Stimulated activated naive CD4-positive, alpha-beta T cell (primary cell): Measurements from ENCODE around the gene CCDC88A.
"Not testable (repeated sequence)": the region's sequence is repeated elsewhere in the genome, so short reads cannot be mapped to it uniquely, and the experiment has no call there.

Source experiments
- DNase-seq, 6 experiments: peaks; one replicate each; lab custom pipeline; 2025; lab: John Stamatoyannopoulos, UW

CCDC88A gene

DNA sequence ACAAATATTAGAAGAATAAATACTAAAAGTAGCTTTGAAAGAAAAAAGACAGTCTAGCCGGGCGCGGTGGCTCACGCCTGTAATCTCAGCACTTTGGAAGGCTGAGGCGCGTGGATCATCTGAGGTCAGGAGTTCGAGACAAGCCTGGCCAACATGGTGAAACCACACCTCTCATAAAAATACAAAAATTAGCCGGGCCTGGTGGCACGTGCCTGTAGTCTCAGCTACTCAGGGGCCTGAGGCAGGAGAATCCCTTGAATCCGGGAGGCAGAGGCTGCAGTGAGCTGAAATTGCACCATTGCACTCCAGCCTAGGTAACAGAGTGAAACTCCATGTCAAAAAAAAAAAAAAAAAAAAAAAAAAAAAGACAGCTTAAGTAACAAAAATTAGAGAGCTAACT lies 34.1 kb downstream of the CCDC88A start:
- DNase-seq = not testable (repeated sequence)

DNA sequence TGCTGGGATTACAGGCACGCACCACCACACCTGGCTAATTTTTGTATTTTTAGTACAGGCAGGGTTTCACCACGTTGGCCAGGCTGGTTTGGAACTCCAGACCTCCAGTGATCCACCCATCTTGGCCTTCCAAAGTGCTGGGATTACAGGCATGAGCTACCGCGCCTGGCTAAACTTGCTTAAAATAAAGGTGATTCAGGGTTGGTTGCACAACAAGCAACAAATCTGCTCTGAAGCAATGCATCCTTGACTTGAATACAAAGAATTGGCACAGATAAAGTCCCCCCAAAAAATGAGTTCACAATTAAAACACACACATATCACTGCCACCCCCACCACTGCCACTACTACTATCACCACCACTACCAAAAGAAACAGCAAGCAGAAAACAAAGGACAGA lies 34.9 kb downstream of the CCDC88A start:
- no peak for DNase-seq

- DNase-seq = no peak
Measured at GRCh38 chr2:55371376-55371775, 48.3 kb downstream of the CCDC88A start.

GRCh38 chr2:55370208-55370607 lies 49.4 kb downstream of the CCDC88A start:
- DNase-seq = no peak

DNA sequence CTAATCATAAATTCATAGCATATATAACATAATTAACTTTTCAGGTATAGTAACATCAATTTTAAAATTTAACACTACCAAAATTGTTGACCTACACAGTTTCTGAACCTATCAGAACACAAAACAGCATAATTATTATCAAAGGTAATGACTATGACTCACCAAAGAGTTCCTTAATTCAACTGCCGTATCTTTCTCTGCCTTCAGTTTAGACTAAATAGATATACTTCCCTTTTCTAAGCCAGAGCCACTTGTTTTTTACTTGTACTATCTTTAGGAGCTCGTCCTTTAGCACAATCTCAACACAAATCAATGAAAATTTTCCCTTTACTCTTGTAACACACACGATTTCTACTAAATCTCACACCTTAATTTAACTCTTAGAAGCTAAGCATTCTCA lies 54.4 kb downstream of the CCDC88A start:
- no peak for DNase-seq

DNA sequence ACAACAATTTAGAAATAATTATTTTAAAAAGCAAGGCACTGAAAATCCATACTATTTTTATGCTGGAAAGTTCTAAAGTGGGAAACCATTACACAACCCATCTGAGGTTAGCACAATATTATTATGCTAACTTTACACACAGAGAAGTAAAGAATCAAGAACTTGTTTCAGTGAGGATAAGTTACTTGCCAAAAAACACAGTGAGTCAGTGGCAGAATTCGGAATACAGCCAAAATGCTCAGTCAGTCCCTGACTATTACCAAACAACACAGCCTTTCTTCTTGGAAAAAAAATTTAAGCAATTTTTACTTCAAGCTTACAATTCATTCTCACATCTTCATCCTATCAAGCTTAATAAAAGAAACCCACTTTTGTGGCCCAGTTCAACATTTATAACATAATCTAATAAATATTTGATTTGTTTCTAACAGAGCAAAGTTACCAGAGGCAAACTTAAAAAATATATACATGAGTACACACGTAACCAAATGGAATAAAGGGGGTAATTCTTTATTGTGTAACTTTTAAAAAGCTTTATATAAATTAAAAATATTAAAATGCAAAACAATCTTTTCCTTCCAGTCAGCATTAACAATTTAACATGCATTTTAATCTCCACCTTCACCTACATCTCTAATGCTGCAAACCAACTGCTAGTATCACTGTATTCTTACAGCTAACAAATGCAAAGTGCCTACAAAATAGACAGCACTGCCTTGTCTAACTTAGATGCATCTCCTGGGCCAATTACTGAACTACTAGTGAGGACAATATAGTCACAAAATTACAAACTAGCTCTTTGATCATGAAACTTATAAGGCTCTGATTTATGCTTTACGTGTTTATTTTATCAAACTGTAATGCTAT lies 55.2 kb downstream of the CCDC88A start:
- DNase-seq = no peak

- DNase-seq = no peak
Measured at GRCh38 chr2:55363636-55364035, 56.0 kb downstream of the CCDC88A start.

GRCh38 chr2:55361465-55362189 lies 58.0 kb downstream of the CCDC88A start:
- DNase-seq = no peak

GRCh38 chr2:55358451-55358850 lies 61.2 kb downstream of the CCDC88A start:
- no peak for DNase-seq

GRCh38 chr2:55357927-55358326 lies 61.7 kb downstream of the CCDC88A start:
- no peak for DNase-seq

DNA sequence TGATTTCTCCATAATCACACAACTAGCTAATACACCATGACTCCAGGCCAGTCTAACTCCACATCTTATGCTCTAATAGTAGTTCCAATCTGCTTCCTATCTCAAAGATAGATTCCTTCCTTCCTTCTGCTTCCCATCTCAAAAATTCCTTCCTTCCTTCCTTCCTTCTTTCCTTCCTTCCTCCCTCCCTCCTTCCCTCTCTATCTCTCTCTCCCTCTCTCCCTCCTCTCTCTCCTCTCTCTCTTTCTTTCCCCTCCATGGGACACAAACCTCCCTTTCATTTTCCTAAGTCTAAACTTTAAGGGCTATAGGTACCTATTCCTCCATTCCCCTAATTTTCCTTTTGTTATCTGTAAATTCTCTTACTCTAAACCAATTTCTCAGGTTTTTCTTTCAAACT lies 62.5 kb downstream of the CCDC88A start:
- DNase-seq = no peak

GRCh38 chr2:55356136-55356535 lies 63.5 kb downstream of the CCDC88A start:
- not testable (repeated sequence) for DNase-seq

DNA sequence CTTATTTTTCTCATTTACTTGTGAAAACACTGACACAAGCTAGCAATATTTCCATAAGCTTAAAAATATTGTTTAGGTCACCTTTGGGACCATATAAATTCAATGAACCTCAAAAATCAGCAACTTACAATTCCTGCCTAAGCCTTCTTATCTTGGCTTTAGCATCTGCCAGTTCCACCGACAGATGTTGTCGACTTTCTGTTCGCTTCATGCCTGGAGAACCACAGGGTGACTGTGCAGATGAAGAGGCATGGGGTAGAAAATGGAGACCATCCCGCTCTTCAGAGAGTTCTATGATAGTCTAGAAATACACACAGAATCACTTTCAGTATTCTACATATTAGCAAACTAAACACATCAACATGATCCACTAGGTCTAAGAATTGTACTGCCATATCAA lies 64.2 kb downstream of the CCDC88A start:
- no peak for DNase-seq

- no peak for DNase-seq
Measured at GRCh38 chr2:55351672-55352071, 68.0 kb downstream of the CCDC88A start.

GRCh38 chr2:55345064-55345463 lies 74.6 kb downstream of the CCDC88A start:
- DNase-seq = no peak

- DNase-seq = no peak
Measured at GRCh38 chr2:55338268-55338667, 81.4 kb downstream of the CCDC88A start.

- DNase-seq = no peak
Measured at GRCh38 chr2:55334728-55335127, 84.9 kb downstream of the CCDC88A start.

DNA sequence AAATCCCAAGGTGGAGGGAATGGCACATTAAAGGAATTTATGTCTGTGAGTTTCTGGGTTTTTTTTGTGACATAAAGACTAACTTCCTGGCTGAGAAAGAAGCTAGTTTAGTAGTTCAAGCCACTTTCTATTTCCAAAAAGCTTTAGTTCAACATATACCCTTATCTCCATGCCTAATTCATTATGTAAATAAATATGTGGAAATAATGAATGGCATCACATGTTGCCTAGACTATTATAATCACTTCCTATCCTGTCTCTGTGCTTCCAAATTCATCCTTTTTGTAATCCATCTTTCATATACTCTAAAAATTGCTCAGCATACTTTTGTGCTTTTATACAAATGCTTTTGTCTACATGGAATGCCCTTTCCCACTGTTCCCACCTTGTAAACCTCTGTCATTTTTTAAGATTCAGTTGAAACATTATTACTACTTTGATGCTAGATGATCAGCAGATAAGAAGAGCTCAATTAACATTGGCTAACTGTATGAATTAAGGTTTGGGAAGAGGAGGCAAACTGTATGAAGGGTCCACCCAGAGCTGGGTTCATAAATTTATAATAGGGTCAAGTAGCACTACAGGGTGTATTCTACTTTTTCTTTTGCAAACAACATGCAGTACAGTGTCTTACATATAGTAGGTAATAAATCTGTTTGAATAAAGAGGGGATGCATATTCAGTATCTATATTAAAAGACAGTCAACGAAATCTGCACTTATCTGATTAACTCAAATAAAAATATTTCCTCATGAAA lies 88.9 kb downstream of the CCDC88A start:
- DNase-seq = no peak

GRCh38 chr2:55327470-55328230 lies 92.0 kb downstream of the CCDC88A start:
- DNase-seq = no peak

GRCh38 chr2:55314985-55315384 lies 104.7 kb downstream of the CCDC88A start:
- no peak for DNase-seq

GRCh38 chr2:55311444-55311870 lies 108.2 kb downstream of the CCDC88A start:
- DNase-seq = no peak

DNA sequence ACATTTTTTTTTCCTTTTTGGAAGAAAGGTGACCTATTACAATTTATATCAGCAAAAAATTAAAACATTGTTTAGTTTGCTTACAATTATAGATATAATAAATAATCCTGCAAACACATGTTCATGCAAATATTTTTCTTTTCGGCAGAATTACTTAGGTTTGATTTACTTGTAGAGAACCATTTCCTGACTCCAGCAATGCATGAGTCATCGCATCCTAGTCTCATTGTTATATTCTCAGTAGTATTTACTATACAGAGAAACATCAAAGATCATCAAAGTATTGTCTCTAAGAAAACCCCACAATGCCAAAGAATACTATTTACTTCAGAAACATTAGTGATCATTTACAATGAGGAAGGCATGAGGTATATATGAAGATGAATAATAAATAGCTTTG lies 110.2 kb downstream of the CCDC88A start:
- DNase-seq = no peak
